GM12892 (cell line): ENCODE measurements around the gene ZNF814. TPM values are rescaled to one million over a fixed set of nuclear protein-coding genes. Genes with fewer than 3 reads are reported as not detected.
"Not testable (repeated sequence)": the region's sequence is repeated elsewhere in the genome, so short reads cannot be mapped to it uniquely, and the experiment has no call there.

Experiments used
- DNase-seq: peaks from one replicate; pipeline ENCODE4 v3.0.0; 2011; ENCODE audit not compliant: insufficient read length
- FAIRE-seq: peaks from 2 replicates; lab custom pipeline; 2011; peaks lifted over from hg19 to GRCh38; lab: Jason Lieb, UNC
- POLR2A ChIP-seq: IDR thresholded peaks from 2 replicates; pipeline ENCODE4 v1.6.1; 2011; ENCODE audit warnings: low read depth, low read length, control low read depth
- POLR2AphosphoS5 ChIP-seq: IDR thresholded peaks from 2 replicates; pipeline ENCODE4 v1.6.1; 2011; ENCODE audit warnings: low read depth, low read length, control low read depth
- TAF1 ChIP-seq: IDR thresholded peaks from 2 replicates; pipeline ENCODE4 v1.6.1; 2011; ENCODE audit warnings: low read depth, mild to moderate bottlenecking, control low read depth, low read length, borderline replicate concordance
- polyA plus RNA-seq: library from polyadenylated mRNA; unstranded; fragments of >200 nt; gene quantifications from one replicate; pipeline ENCODE4 v1.2.1, GENCODE V29; 2012; ENCODE audit warnings: missing spikeins, inconsistent platforms; ENCODE audit not compliant: missing spikeins

ZNF814 gene
- 18.9 TPM for polyA plus RNA-seq

GRCh38 chr19:57888560-57889231 is at the start of gene ZNF814:
ZNF814 (minus strand) TSS chr19:57889037; CDS start chr19:57888802, 235 bp downstream.
- FAIRE-seq (peak; percentile 92), DNase-seq (peak; percentile 53)
- TF ChIP-seq POLR2AphosphoS5 (peak; percentile 82), TAF1 (peak; percentile 60; the same call in 1 of the 2 replicates), POLR2A (peak; percentile 68)

GRCh38 chr19:57935731-57936130 is 46.9 kb upstream of the ZNF814 start:
- FAIRE-seq (no peak), DNase-seq (no peak)
- no peak for TF ChIP-seq TAF1
- TF ChIP-seq POLR2AphosphoS5, result no peak
- no peak for TF ChIP-seq POLR2A

- DNase-seq (no peak), FAIRE-seq (no peak)
- no peak for TF ChIP-seq POLR2AphosphoS5
Measured at GRCh38 chr19:57934820-57935665, 46.2 kb upstream of the ZNF814 start, which contains the start of gene ZNF418. ZNF418 (minus strand) TSS chr19:57935402; CDS start chr19:57933822, 1,580 bp downstream.

- FAIRE-seq (no peak), DNase-seq (no peak)
- no peak for TF ChIP-seq POLR2AphosphoS5
- TF ChIP-seq POLR2A, result no peak
- no peak for TF ChIP-seq TAF1
Measured at GRCh38 chr19:57927587-57927986, 38.8 kb upstream of the ZNF814 start.

- TF ChIP-seq POLR2AphosphoS5 (0 out of 2 replicates have a peak, but pooled peaks have one; percentile 53), POLR2A (peak; percentile 71; the same call in 1 of the 2 replicates)
- FAIRE-seq (peak; percentile 98), DNase-seq (peak; percentile 84)
Measured at GRCh38 chr19:57916168-57916995, 27.5 kb upstream of the ZNF814 start, which contains the start of gene ZNF417. ZNF417 (minus strand) TSS chr19:57916592; CDS start chr19:57916411, 181 bp downstream.

GRCh38 chr19:57914531-57914930 is 25.7 kb upstream of the ZNF814 start:
- TF ChIP-seq POLR2A (no peak), POLR2AphosphoS5 (no peak), TAF1 (no peak)
- DNase-seq, result no peak
- no peak for FAIRE-seq

GRCh38 chr19:57907394-57907793 is 18.6 kb upstream of the ZNF814 start:
- no peak for TF ChIP-seq POLR2AphosphoS5
- FAIRE-seq, result no peak
- DNase-seq, result no peak

GRCh38 chr19:57905258-57905657 is 16.4 kb upstream of the ZNF814 start:
- FAIRE-seq, result no peak
- TF ChIP-seq TAF1 (no peak), POLR2A (no peak), POLR2AphosphoS5 (no peak)
- no peak for DNase-seq

GRCh38 chr19:57903618-57904184 is 14.9 kb upstream of the ZNF814 start:
- TF ChIP-seq POLR2AphosphoS5 (no peak), TAF1 (no peak), POLR2A (no peak)
- FAIRE-seq (no peak), DNase-seq (no peak)

GRCh38 chr19:57900311-57900710 is 11.5 kb upstream of the ZNF814 start:
- TF ChIP-seq POLR2A (no peak), TAF1 (no peak), POLR2AphosphoS5 (no peak)
- no peak for FAIRE-seq

GRCh38 chr19:57890706-57891105 is 1.9 kb upstream of the ZNF814 start:
- FAIRE-seq, DNase-seq: not testable (repeated sequence)

More at GRCh38 chr19:57900311-57900710, 11.5 kb upstream of the ZNF814 start:
- no peak for DNase-seq
